Subcutaneous abdominal adipose tissue (tissue), 5 donors: Measurements from ENCODE around the gene GARIN5B.

Source experiments
- H3K27ac ChIP-seq: one replicate; pipeline ENCODE4 v1.7.0; 2013; ENCODE audit warnings: low read depth, mild to moderate bottlenecking, inconsistent platforms, low read length, moderate library complexity
- H3K27me3 ChIP-seq, 5 donors: one replicate each; pipeline ENCODE4 v1.7.0; 2013; ENCODE audit warnings: low read length in 5 of 5, inconsistent platforms in 1 of 5; ENCODE audit not compliant: control insufficient read depth in 5 of 5, insufficient read depth in 4 of 5
- H3K36me3 ChIP-seq, 5 donors: one replicate each; pipeline ENCODE4 v1.7.0; 2013; ENCODE audit warnings: low read length in 5 of 5; ENCODE audit not compliant: control insufficient read depth in 5 of 5, insufficient read depth in 5 of 5
- H3K4me1 ChIP-seq, 5 donors: one replicate each; pipeline ENCODE4 v1.7.0; 2013; ENCODE audit warnings: low read length in 5 of 5, mild to moderate bottlenecking in 3 of 5, moderate library complexity in 1 of 5; ENCODE audit not compliant: control insufficient read depth in 5 of 5, insufficient read depth in 5 of 5
- H3K4me3 ChIP-seq, 5 donors: one replicate each; pipeline ENCODE4 v1.7.0; 2013; ENCODE audit warnings: low read length in 5 of 5, low read depth in 1 of 5
- H3K9ac ChIP-seq, 5 donors: one replicate each; pipeline ENCODE4 v1.7.0; 2013; ENCODE audit warnings: low read length in 5 of 5, mild to moderate bottlenecking in 4 of 5, moderate library complexity in 3 of 5
- H3K9me3 ChIP-seq, 5 donors: one replicate each; pipeline ENCODE4 v1.7.0; 2013; ENCODE audit warnings: low read length in 5 of 5; ENCODE audit not compliant: control insufficient read depth in 5 of 5
- donor health status: healthy.
- donor health status: healthy.
- donor health status: healthy.
- donor health status: healthy.
- donor health status: healthy.

GARIN5B gene

GRCh38 chr19:55370305-55370988 lies 7.4 kb upstream of the GARIN5B start, which contains the start of gene IL11:
TSS of gene IL11 (minus strand) at chr19:55370463. CDS start at chr19:55370310, 153 bp downstream.
- peaks cover 39 to 68% (median 44%) of the 10 kb centered on the region in 5 donors for H3K27me3 ChIP-seq

GRCh38 chr19:55369653-55370304 lies 6.7 kb upstream of the GARIN5B start:
- H3K9ac ChIP-seq = no peak overlapping the region
- H3K9me3 ChIP-seq = no peaks in the 10 kb centered on the region
- peak overlapping the region in 2 of 5 donors; percentile 13 to 40 for H3K4me3 ChIP-seq
- peaks cover 0 to 17% (median 10%) of the 10 kb centered on the region in 5 donors for H3K4me1 ChIP-seq
- H3K36me3 ChIP-seq = no peaks in the 10 kb centered on the region
- no peak overlapping the region for H3K27ac ChIP-seq
- peaks cover 36 to 64% (median 42%) of the 10 kb centered on the region in 5 donors for H3K27me3 ChIP-seq

More at GRCh38 chr19:55370305-55370988, 7.4 kb upstream of the GARIN5B start, which contains the start of gene IL11:
- Histone ChIP-seq H3K4me3 (peak within 1 kb of the TSS in 2 of 5 donors; percentile 13 to 40), H3K27ac (no peak within 1 kb of the TSS), H3K4me1 (peaks cover 0 to 17% (median 10%) of the 10 kb centered on the region in 5 donors), H3K9me3 (no peaks in the 10 kb centered on the region), H3K36me3 (no peaks in the 10 kb centered on the region), H3K9ac (no peak within 1 kb of the TSS)

- H3K9ac ChIP-seq = peak overlapping the region in 1 of 5 donors; percentile 20
- no peaks in the 10 kb centered on the region for H3K36me3 ChIP-seq
- H3K27ac ChIP-seq = no peak overlapping the region
- no peaks in the 10 kb centered on the region for H3K9me3 ChIP-seq
- peaks cover 33 to 58% (median 41%) of the 10 kb centered on the region in 5 donors for H3K27me3 ChIP-seq
- peak overlapping the region in 1 of 5 donors; percentile 3 for H3K4me3 ChIP-seq
- peaks cover 0 to 14% (median 8%) of the 10 kb centered on the region in 5 donors for H3K4me1 ChIP-seq
These were observed 5.9 kb upstream of the GARIN5B start for GRCh38 chr19:55368701-55369563.

GRCh38 chr19:55368106-55368505 lies 5.0 kb upstream of the GARIN5B start:
- Histone ChIP-seq H3K27ac (no peak overlapping the region), H3K4me1 (peaks cover 0 to 12% (median 8%) of the 10 kb centered on the region in 5 donors), H3K36me3 (no peaks in the 10 kb centered on the region), H3K9ac (no peak overlapping the region), H3K4me3 (no peak overlapping the region), H3K9me3 (no peaks in the 10 kb centered on the region), H3K27me3 (peaks cover 32 to 51% (median 36%) of the 10 kb centered on the region in 5 donors)

GRCh38 chr19:55366790-55367189 lies 3.7 kb upstream of the GARIN5B start:
- Histone ChIP-seq H3K4me1 (peaks cover 0 to 12% (median 8%) of the 10 kb centered on the region in 5 donors), H3K27ac (no peak overlapping the region), H3K27me3 (peaks cover 21 to 40% (median 27%) of the 10 kb centered on the region in 5 donors), H3K9ac (no peak overlapping the region), H3K9me3 (no peaks in the 10 kb centered on the region), H3K4me3 (no peak overlapping the region), H3K36me3 (no peaks in the 10 kb centered on the region)

GRCh38 chr19:55365964-55366363 lies 2.9 kb upstream of the GARIN5B start:
- Histone ChIP-seq H3K27ac (no peak overlapping the region), H3K9ac (no peak overlapping the region), H3K4me3 (no peak overlapping the region), H3K36me3 (no peaks in the 10 kb centered on the region), H3K9me3 (no peaks in the 10 kb centered on the region), H3K27me3 (peaks cover 20 to 35% (median 25%) of the 10 kb centered on the region in 5 donors), H3K4me1 (peaks cover 0 to 12% (median 8%) of the 10 kb centered on the region in 5 donors)

- Histone ChIP-seq H3K27ac (no peak overlapping the region), H3K36me3 (no peaks in the 10 kb centered on the region), H3K9me3 (no peaks in the 10 kb centered on the region), H3K27me3 (peaks cover 16 to 30% (median 20%) of the 10 kb centered on the region in 5 donors), H3K4me3 (no peak overlapping the region), H3K9ac (no peak overlapping the region), H3K4me1 (peaks cover 0 to 12% (median 8%) of the 10 kb centered on the region in 5 donors)
These were observed 2.2 kb upstream of the GARIN5B start for GRCh38 chr19:55365245-55365644.

- no peaks in the 10 kb centered on the region for H3K4me1 ChIP-seq
- H3K27ac ChIP-seq = no peak overlapping the region
- no peak overlapping the region for H3K9ac ChIP-seq
- H3K9me3 ChIP-seq = no peaks in the 10 kb centered on the region
- peaks cover 0 to 9% (median 1%) of the 10 kb centered on the region in 5 donors for H3K27me3 ChIP-seq
- no peaks in the 10 kb centered on the region for H3K36me3 ChIP-seq
- no peak overlapping the region for H3K4me3 ChIP-seq
These were observed 678 bp downstream of the GARIN5B start for GRCh38 chr19:55362174-55362989.

GRCh38 chr19:55360902-55361301 lies 2.2 kb downstream of the GARIN5B start:
- Histone ChIP-seq H3K27ac (no peak overlapping the region), H3K36me3 (no peaks in the 10 kb centered on the region), H3K4me3 (no peak overlapping the region), H3K27me3 (peaks cover 0 to 11% (median 6%) of the 10 kb centered on the region in 5 donors), H3K9ac (no peak overlapping the region), H3K9me3 (no peaks in the 10 kb centered on the region), H3K4me1 (no peaks in the 10 kb centered on the region)
